ENCODE data around the gene SDF2L1. TPM values are rescaled to one million over a fixed set of nuclear protein-coding genes. Genes with fewer than 3 reads are reported as not detected.

Gene SDF2L1
- 4.1 TPM for total RNA-seq

GRCh38 chr22:21641789-21642583, at the start of gene SDF2L1:
SDF2L1 (plus strand) TSS chr22:21642302; CDS start chr22:21642337, 35 bp downstream.

GRCh38 chr22:21629255-21630149, 12.6 kb upstream of the SDF2L1 start, which contains the start of gene YDJC:
YDJC (minus strand) TSS chr22:21630022; CDS start chr22:21630014, 8 bp downstream.

GRCh38 chr22:21632237-21632895, 9.7 kb upstream of the SDF2L1 start, which contains the start of gene CCDC116:
CCDC116 (plus strand) TSS chr22:21632760; CDS start chr22:21633182, 422 bp downstream.

Small RNA genes within 50 kb of the gene (small RNA-seq; reads per million reads assigned to genes)
- 6.5 reads per million, percentile 88 among the genes with 10 or more reads in this experiment for gene MIR301B (ENCODE audit: low replicate concordance)

Other genes with a start within 250 kb of the SDF2L1 start
- 17.8 TPM for gene HIC2, start 224.9 kb upstream of the SDF2L1 start, total RNA-seq
- 4.4 TPM for gene TMEM191C, start 174.9 kb upstream of the SDF2L1 start, total RNA-seq
- 1.3 TPM for gene RIMBP3C, start 90.8 kb upstream of the SDF2L1 start, total RNA-seq
- 30.0 TPM for gene UBE2L3, start 74.6 kb upstream of the SDF2L1 start, total RNA-seq
- gene YDJC, start 12.3 kb upstream of the SDF2L1 start, total RNA-seq: 9.4 TPM
- 0.31 TPM for gene CCDC116, start 9.5 kb upstream of the SDF2L1 start, total RNA-seq
- gene PPIL2, start 23.7 kb downstream of the SDF2L1 start, total RNA-seq: 61.7 TPM
- gene YPEL1, start 93.5 kb downstream of the SDF2L1 start, total RNA-seq: 89.5 TPM
- gene MAPK1, start 225.3 kb downstream of the SDF2L1 start, total RNA-seq: 77.9 TPM

Measured in parietal lobe (tissue), 2 donors.